ENCODE measurements around the gene MRNIP. TPM values are rescaled to one million over a fixed set of nuclear protein-coding genes. Genes with fewer than 3 reads are reported as not detected.

Gene MRNIP
- total RNA-seq, 1 experiment from 2014 or later = 36.2 TPM

DNA sequence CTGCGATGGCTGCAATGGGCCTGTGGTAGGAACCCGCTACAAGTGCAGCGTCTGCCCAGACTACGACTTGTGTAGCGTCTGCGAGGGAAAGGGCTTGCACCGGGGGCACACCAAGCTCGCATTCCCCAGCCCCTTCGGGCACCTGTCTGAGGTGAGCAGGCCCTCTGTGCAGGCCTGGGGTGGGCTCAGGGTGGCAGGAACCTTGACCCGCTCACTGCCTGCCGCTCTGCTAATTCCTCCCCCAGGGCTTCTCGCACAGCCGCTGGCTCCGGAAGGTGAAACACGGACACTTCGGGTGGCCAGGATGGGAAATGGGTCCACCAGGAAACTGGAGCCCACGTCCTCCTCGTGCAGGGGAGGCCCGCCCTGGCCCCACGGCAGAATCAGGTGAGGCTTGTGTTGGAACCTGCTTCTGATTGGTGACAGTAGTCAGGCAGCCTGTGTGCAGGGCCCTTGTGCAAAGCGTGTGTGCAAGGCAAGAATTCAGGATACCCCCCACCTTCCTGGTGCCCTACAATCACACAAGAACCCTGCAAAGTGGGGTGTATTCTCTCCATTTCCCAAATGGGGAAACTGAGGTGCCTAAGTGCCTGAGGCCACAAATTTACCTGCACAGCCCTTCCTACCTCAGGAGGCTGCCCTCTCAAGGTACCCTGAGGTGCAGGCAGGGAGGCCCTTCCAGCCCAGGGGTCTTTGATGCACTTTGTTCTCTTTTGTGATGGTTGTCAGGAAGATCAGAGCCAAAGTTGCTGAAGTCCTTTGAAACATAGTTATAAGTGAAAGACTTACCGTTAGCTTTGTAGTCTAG is 34.5 kb downstream of the MRNIP start:
- CTCF ChIA-PET = no interaction called here
- intact Hi-C loops (cut with micrococcal nuclease) = no loop called here

More for the DNA sequence above, 34.5 kb downstream of the MRNIP start:
- H2AFZ ChIP-seq (ENCODE audit: low read depth, low read length, poor library complexity, severe bottlenecking) = no peak overlapping the region
- POLR2A ChIA-PET = no interaction called here
- no TSS peak for BruUV-seq (replicated peaks)
- RAD21 ChIA-PET (ENCODE audit: low non-redundant PET in 1 of 2, low total read pairs in 2 of 2, uncharacterized antibody in 2 of 2, unreplicated experiment in 2 of 2) = no interaction called here
- H3K9me3 ChIP-seq (ENCODE audit: control insufficient read depth in 1 of 2, insufficient read depth in 1 of 2, low read depth in 1 of 2, low read length in 2 of 2) = no peaks in the 10 kb centered on the region
- no peak for ATAC-seq
- peaks cover 12% of the 10 kb centered on the region; the same call in 1 of the 2 replicates for H4K20me1 ChIP-seq (ENCODE audit: insufficient read depth)
- no peak overlapping the region; the same call in 1 of the 2 replicates for H3K27ac ChIP-seq (ENCODE audit: low read depth, low read length)
- H3K27me3 ChIP-seq (ENCODE audit: insufficient read depth, low read length) = no peaks in the 10 kb centered on the region
- no peak for TF ChIP-seq CEBPB (IDR thresholded peaks at IDR 0.05; ENCODE audit: low read depth)
- no peak for TF ChIP-seq SP1 (IDR thresholded peaks at IDR 0.05; ENCODE audit: low read depth)
- TF ChIP-seq POLR2A (IDR thresholded peaks at IDR 0.05; ENCODE audit: borderline replicate concordance, extremely low read depth, insufficient read depth, insufficient read length) = no peak
- TF ChIP-seq, protein P1, sequence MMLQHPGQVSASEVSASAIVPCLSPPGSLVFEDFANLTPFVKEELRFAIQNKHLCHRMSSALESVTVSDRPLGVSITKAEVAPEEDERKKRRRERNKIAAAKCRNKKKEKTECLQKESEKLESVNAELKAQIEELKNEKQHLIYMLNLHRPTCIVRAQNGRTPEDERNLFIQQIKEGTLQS (IDR thresholded peaks at IDR 0.05) = no peak
- no peak for TF ChIP-seq ZFX (IDR thresholded peaks at IDR 0.05)
- no peak for TF ChIP-seq SIN3A (IDR thresholded peaks at IDR 0.05; ENCODE audit: low read depth)
- no peak for TF ChIP-seq FOSL1 (IDR thresholded peaks at IDR 0.05; ENCODE audit: low read depth)
- TF ChIP-seq, protein P2, sequence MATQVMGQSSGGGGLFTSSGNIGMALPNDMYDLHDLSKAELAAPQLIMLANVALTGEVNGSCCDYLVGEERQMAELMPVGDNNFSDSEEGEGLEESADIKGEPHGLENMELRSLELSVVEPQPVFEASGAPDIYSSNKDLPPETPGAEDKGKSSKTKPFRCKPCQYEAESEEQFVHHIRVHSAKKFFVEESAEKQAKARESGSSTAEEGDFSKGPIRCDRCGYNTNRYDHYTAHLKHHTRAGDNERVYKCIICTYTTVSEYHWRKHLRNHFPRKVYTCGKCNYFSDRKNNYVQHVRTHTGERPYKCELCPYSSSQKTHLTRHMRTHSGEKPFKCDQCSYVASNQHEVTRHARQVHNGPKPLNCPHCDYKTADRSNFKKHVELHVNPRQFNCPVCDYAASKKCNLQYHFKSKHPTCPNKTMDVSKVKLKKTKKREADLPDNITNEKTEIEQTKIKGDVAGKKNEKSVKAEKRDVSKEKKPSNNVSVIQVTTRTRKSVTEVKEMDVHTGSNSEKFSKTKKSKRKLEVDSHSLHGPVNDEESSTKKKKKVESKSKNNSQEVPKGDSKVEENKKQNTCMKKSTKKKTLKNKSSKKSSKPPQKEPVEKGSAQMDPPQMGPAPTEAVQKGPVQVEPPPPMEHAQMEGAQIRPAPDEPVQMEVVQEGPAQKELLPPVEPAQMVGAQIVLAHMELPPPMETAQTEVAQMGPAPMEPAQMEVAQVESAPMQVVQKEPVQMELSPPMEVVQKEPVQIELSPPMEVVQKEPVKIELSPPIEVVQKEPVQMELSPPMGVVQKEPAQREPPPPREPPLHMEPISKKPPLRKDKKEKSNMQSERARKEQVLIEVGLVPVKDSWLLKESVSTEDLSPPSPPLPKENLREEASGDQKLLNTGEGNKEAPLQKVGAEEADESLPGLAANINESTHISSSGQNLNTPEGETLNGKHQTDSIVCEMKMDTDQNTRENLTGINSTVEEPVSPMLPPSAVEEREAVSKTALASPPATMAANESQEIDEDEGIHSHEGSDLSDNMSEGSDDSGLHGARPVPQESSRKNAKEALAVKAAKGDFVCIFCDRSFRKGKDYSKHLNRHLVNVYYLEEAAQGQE (IDR thresholded peaks at IDR 0.05; ENCODE audit: low read depth) = no peak
- TF ChIP-seq, protein P3, sequence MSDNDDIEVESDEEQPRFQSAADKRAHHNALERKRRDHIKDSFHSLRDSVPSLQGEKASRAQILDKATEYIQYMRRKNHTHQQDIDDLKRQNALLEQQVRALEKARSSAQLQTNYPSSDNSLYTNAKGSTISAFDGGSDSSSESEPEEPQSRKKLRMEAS (IDR thresholded peaks at IDR 0.05) = no peak
- no peak for TF ChIP-seq EGR1 (IDR thresholded peaks at IDR 0.05; ENCODE audit: low read depth)
- no peak for TF ChIP-seq JUND (IDR thresholded peaks at IDR 0.05)
- TF ChIP-seq, protein P4, sequence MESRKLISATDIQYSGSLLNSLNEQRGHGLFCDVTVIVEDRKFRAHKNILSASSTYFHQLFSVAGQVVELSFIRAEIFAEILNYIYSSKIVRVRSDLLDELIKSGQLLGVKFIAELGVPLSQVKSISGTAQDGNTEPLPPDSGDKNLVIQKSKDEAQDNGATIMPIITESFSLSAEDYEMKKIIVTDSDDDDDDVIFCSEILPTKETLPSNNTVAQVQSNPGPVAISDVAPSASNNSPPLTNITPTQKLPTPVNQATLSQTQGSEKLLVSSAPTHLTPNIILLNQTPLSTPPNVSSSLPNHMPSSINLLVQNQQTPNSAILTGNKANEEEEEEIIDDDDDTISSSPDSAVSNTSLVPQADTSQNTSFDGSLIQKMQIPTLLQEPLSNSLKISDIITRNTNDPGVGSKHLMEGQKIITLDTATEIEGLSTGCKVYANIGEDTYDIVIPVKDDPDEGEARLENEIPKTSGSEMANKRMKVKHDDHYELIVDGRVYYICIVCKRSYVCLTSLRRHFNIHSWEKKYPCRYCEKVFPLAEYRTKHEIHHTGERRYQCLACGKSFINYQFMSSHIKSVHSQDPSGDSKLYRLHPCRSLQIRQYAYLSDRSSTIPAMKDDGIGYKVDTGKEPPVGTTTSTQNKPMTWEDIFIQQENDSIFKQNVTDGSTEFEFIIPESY (IDR thresholded peaks at IDR 0.05; ENCODE audit: extremely low read depth, insufficient replicate concordance, low read length) = no peak
- TF ChIP-seq POLR2AphosphoS5 (IDR thresholded peaks at IDR 0.05; ENCODE audit: low read depth, low read length) = no peak
- TF ChIP-seq YY1 (IDR thresholded peaks at IDR 0.05; ENCODE audit: extremely low read depth, insufficient replicate concordance, low read depth, low read length) = no peak
- TF ChIP-seq, protein P5, sequence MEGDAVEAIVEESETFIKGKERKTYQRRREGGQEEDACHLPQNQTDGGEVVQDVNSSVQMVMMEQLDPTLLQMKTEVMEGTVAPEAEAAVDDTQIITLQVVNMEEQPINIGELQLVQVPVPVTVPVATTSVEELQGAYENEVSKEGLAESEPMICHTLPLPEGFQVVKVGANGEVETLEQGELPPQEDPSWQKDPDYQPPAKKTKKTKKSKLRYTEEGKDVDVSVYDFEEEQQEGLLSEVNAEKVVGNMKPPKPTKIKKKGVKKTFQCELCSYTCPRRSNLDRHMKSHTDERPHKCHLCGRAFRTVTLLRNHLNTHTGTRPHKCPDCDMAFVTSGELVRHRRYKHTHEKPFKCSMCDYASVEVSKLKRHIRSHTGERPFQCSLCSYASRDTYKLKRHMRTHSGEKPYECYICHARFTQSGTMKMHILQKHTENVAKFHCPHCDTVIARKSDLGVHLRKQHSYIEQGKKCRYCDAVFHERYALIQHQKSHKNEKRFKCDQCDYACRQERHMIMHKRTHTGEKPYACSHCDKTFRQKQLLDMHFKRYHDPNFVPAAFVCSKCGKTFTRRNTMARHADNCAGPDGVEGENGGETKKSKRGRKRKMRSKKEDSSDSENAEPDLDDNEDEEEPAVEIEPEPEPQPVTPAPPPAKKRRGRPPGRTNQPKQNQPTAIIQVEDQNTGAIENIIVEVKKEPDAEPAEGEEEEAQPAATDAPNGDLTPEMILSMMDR (IDR thresholded peaks at IDR 0.05 in 2 of 3, conservative IDR thresholded peaks at IDR 0.05 in 1 of 3; ENCODE audit: borderline replicate concordance in 1 of 3, insufficient read depth in 1 of 3, low read depth in 2 of 3, low read length in 2 of 3) = no peak
- no peak for TF ChIP-seq EZH2 (IDR thresholded peaks at IDR 0.05)
- TF ChIP-seq RAD21 (IDR thresholded peaks at IDR 0.05; ENCODE audit: low read depth) = no peak
- no peak for TF ChIP-seq SRF (IDR thresholded peaks at IDR 0.05; ENCODE audit: low read depth)
- no peak for TF ChIP-seq EZH2phosphoT487 (IDR thresholded peaks at IDR 0.05; ENCODE audit: borderline replicate concordance)
- no peak for TF ChIP-seq ELF1 (IDR thresholded peaks at IDR 0.05; ENCODE audit: borderline replicate concordance, low read depth)
- H3K4me3 ChIP-seq (replicated peaks in 1 of 2; ENCODE audit: low read depth in 1 of 2, low read length in 2 of 2) = no peak overlapping the region
- H3K9ac ChIP-seq (ENCODE audit: low read length) = no peak overlapping the region
- H3K79me2 ChIP-seq (ENCODE audit: insufficient read depth, low read length) = peaks cover 74% of the 10 kb centered on the region
- peaks cover 19 to 36% of the 10 kb centered on the region in 2 experiments for H3K4me1 ChIP-seq (ENCODE audit: control insufficient read depth in 1 of 2, insufficient read depth in 2 of 2, low read length in 2 of 2)
- DNase-seq (ENCODE audit: low read depth, low spot score) = no peak
- H3K4me2 ChIP-seq (ENCODE audit: low read length) = no peak overlapping the region
- H3K9me2 ChIP-seq (ENCODE audit: insufficient read depth) = no peaks in the 10 kb centered on the region
- peaks cover 47 to 67% of the 10 kb centered on the region in 2 experiments; a peak in 3 of 4 replicates for H3K36me3 ChIP-seq (ENCODE audit: control insufficient read depth in 1 of 2, insufficient read depth in 2 of 2, low read length in 2 of 2)
